BLaER1 treated with 17β-estradiol and CSF1 and Interleukin-3, amounts not matched to agents 10 nM and 100 nM (cell line): ENCODE results near the gene DNAJC30.
"Not testable (repeated sequence)": the region's sequence is repeated elsewhere in the genome, so short reads cannot be mapped to it uniquely, and the experiment has no call there.

Experiments used
- H3K27ac ChIP-seq, 11 experiments: shearing (Covaris generic); formaldehyde crosslinking; 2 replicates each; pipeline ENCODE4 v1.8.1; 2022
- H3K27me3 ChIP-seq, 11 experiments: shearing (Covaris generic); formaldehyde crosslinking; 2 replicates each; pipeline ENCODE4 v1.8.1; 2022
- H3K36me3 ChIP-seq, 11 experiments: shearing (Covaris generic); formaldehyde crosslinking; 2 replicates each; pipeline ENCODE4 v1.8.1; 2022
- H3K4me1 ChIP-seq, 10 experiments: shearing (Covaris generic); formaldehyde crosslinking; 2 replicates each; pipeline ENCODE4 v1.8.1; 2022
- H3K4me2 ChIP-seq, 11 experiments: shearing (Covaris generic); formaldehyde crosslinking; 2 replicates each; pipeline ENCODE4 v1.8.1; 2022
- H3K4me3 ChIP-seq, 10 experiments: shearing (Covaris generic); formaldehyde crosslinking; 2 replicates each; pipeline ENCODE4 v1.8.1; 2022
- H3K9ac ChIP-seq, 11 experiments: shearing (Covaris generic); formaldehyde crosslinking; 2 replicates each; pipeline ENCODE4 v1.8.1; 2022
- H3K9me3 ChIP-seq, 11 experiments: shearing (Covaris generic); formaldehyde crosslinking; replicated peaks in 1 of 11; 2 replicates each; pipeline ENCODE4 v1.8.1; 2022
- H4K20me1 ChIP-seq, 11 experiments: shearing (Covaris generic); formaldehyde crosslinking; 2 replicates each; pipeline ENCODE4 v1.8.1; 2022
- Cebpa-rat ChIP-seq, 11 experiments: shearing (Covaris generic); IDR thresholded peaks; 2 replicates each; pipeline ENCODE4 v1.8.1; 2022

Gene DNAJC30

GRCh38 chr7:73683056-73683787 lies at the start of gene DNAJC30, which contains the start of gene BUD23:
Gene DNAJC30, minus strand, starts transcription at chr7:73683453. Its CDS starts 30 bp downstream, at chr7:73683423.
Gene BUD23, plus strand, starts transcription at chr7:73683597. Its CDS starts 29 bp downstream, at chr7:73683626.
- Histone ChIP-seq H3K27ac (peak within 1 kb of the TSS; percentile 79 to 93 (median 87)), H3K36me3 (peaks cover 28 to 64% (median 43%) of the 10 kb centered on the region in 11 experiments), H3K4me3 (peak within 1 kb of the TSS; percentile 78 to 99 (median 92)), H3K9ac (peak within 1 kb of the TSS; percentile 85 to 96 (median 92)), H3K4me2 (peak within 1 kb of the TSS; percentile 95 to 99 (median 98)), H3K9me3 (no peaks in the 10 kb centered on the region), H3K4me1 (peaks cover 29 to 48% (median 41%) of the 10 kb centered on the region in 10 experiments), H3K27me3 (no peaks in the 10 kb centered on the region), H4K20me1 (peaks cover 0 to 83% (median 66%) of the 10 kb centered on the region in 11 experiments; a peak in 18 of 22 replicates)
- TF ChIP-seq Cebpa-rat (IDR thresholded peaks at IDR 0.05) = no peak

GRCh38 chr7:73732397-73732796 lies 49.1 kb upstream of the DNAJC30 start:
- H4K20me1 ChIP-seq = peaks cover 5 to 25% (median 16%) of the 10 kb centered on the region in 11 experiments; a peak in 20 of 22 replicates
- no peak overlapping the region for H3K4me3 ChIP-seq
- no peak for TF ChIP-seq Cebpa-rat (IDR thresholded peaks at IDR 0.05)
- H3K27ac ChIP-seq = no peak overlapping the region
- H3K9ac ChIP-seq = no peak overlapping the region
- no peaks in the 10 kb centered on the region for H3K27me3 ChIP-seq
- no peaks in the 10 kb centered on the region for H3K9me3 ChIP-seq
- H3K4me2 ChIP-seq = no peak overlapping the region
- peaks cover 5 to 20% (median 18%) of the 10 kb centered on the region in 11 experiments; a peak in 19 of 22 replicates for H3K36me3 ChIP-seq
- peaks cover 7 to 30% (median 18%) of the 10 kb centered on the region in 10 experiments for H3K4me1 ChIP-seq

GRCh38 chr7:73730485-73730884 lies 47.2 kb upstream of the DNAJC30 start:
- Histone ChIP-seq H3K4me3 (no peak overlapping the region), H4K20me1 (peaks cover 0 to 6% (median 4%) of the 10 kb centered on the region in 11 experiments; a peak in 8 of 22 replicates), H3K4me1 (peaks cover 6 to 15% (median 8%) of the 10 kb centered on the region in 10 experiments), H3K9ac (peak overlapping the region in 2 of 11 experiments; percentile 15 to 34; a peak in 1 of 22 replicates), H3K9me3 (no peaks in the 10 kb centered on the region), H3K27ac (no peak overlapping the region), H3K27me3 (peaks cover 0 to 4% (median 0%) of the 10 kb centered on the region in 11 experiments; a peak in 2 of 22 replicates), H3K36me3 (peaks cover 0 to 1% (median 0%) of the 10 kb centered on the region in 11 experiments; a peak in 2 of 22 replicates), H3K4me2 (no peak overlapping the region)
- no peak for TF ChIP-seq Cebpa-rat (IDR thresholded peaks at IDR 0.05)

GRCh38 chr7:73728551-73728950 lies 45.3 kb upstream of the DNAJC30 start:
- Histone ChIP-seq H3K27ac (no peak overlapping the region), H3K4me1 (peaks cover 0 to 8% (median 0%) of the 10 kb centered on the region in 10 experiments; a peak in 1 of 20 replicates), H3K36me3 (no peaks in the 10 kb centered on the region), H3K9me3 (no peaks in the 10 kb centered on the region), H4K20me1 (peaks cover 0 to 10% (median 0%) of the 10 kb centered on the region in 11 experiments; a peak in 3 of 22 replicates), H3K9ac (0 out of 22 replicates have a peak overlapping the region, but pooled peaks of 1 of the 11 experiments have one; percentile 2), H3K27me3 (peaks cover 0 to 16% (median 0%) of the 10 kb centered on the region in 11 experiments; a peak in 7 of 22 replicates), H3K4me3 (no peak overlapping the region), H3K4me2 (no peak overlapping the region)
- TF ChIP-seq Cebpa-rat (IDR thresholded peaks at IDR 0.05) = no peak

GRCh38 chr7:73727952-73728351 lies 44.7 kb upstream of the DNAJC30 start:
- Histone ChIP-seq H3K27ac (no peak overlapping the region), H3K9ac (no peak overlapping the region), H3K27me3 (peaks cover 0 to 19% (median 0%) of the 10 kb centered on the region in 11 experiments; a peak in 7 of 22 replicates), H3K4me2 (no peak overlapping the region), H3K4me1 (peaks cover 0 to 8% (median 0%) of the 10 kb centered on the region in 10 experiments; a peak in 1 of 20 replicates), H3K9me3 (no peaks in the 10 kb centered on the region), H3K4me3 (no peak overlapping the region), H3K36me3 (no peaks in the 10 kb centered on the region), H4K20me1 (peaks cover 0 to 10% (median 0%) of the 10 kb centered on the region in 11 experiments; a peak in 3 of 22 replicates)
- no peak for TF ChIP-seq Cebpa-rat (IDR thresholded peaks at IDR 0.05)

GRCh38 chr7:73726083-73726466 lies 42.8 kb upstream of the DNAJC30 start:
- Histone ChIP-seq H3K4me1 (peaks cover 0 to 15% (median 10%) of the 10 kb centered on the region in 10 experiments; a peak in 16 of 20 replicates), H3K9ac (no peak overlapping the region), H3K27ac (no peak overlapping the region), H3K4me3 (no peak overlapping the region), H3K4me2 (no peak overlapping the region), H3K9me3 (no peaks in the 10 kb centered on the region), H3K36me3 (no peaks in the 10 kb centered on the region), H3K27me3 (peaks cover 9 to 38% (median 16%) of the 10 kb centered on the region in 11 experiments; a peak in 21 of 22 replicates), H4K20me1 (peaks cover 0 to 27% (median 9%) of the 10 kb centered on the region in 11 experiments; a peak in 11 of 22 replicates)
- no peak for TF ChIP-seq Cebpa-rat (IDR thresholded peaks at IDR 0.05)

- H4K20me1 ChIP-seq = peaks cover 0 to 46% (median 16%) of the 10 kb centered on the region in 11 experiments; a peak in 19 of 22 replicates
- no peak overlapping the region for H3K9ac ChIP-seq
- TF ChIP-seq Cebpa-rat (IDR thresholded peaks at IDR 0.05) = no peak
- H3K9me3 ChIP-seq = no peaks in the 10 kb centered on the region
- H3K4me3 ChIP-seq = no peak overlapping the region
- peaks cover 6 to 36% (median 26%) of the 10 kb centered on the region in 10 experiments for H3K4me1 ChIP-seq
- H3K4me2 ChIP-seq = no peak overlapping the region
- H3K27me3 ChIP-seq = peaks cover 20 to 59% (median 33%) of the 10 kb centered on the region in 11 experiments
- H3K36me3 ChIP-seq = no peaks in the 10 kb centered on the region
- H3K27ac ChIP-seq = no peak overlapping the region
Measured at GRCh38 chr7:73723813-73724212, 40.6 kb upstream of the DNAJC30 start.

- H4K20me1 ChIP-seq = peaks cover 4 to 56% (median 26%) of the 10 kb centered on the region in 11 experiments; a peak in 21 of 22 replicates
- no peaks in the 10 kb centered on the region for H3K36me3 ChIP-seq
- H3K4me2 ChIP-seq = no peak overlapping the region
- peaks cover 27 to 68% (median 38%) of the 10 kb centered on the region in 11 experiments for H3K27me3 ChIP-seq
- TF ChIP-seq Cebpa-rat (IDR thresholded peaks at IDR 0.05) = no peak
- H3K4me3 ChIP-seq = no peak overlapping the region
- peaks cover 14 to 45% (median 36%) of the 10 kb centered on the region in 10 experiments for H3K4me1 ChIP-seq
- no peaks in the 10 kb centered on the region for H3K9me3 ChIP-seq
- H3K9ac ChIP-seq = no peak overlapping the region
- H3K27ac ChIP-seq = no peak overlapping the region
Measured at GRCh38 chr7:73722785-73723184, 39.5 kb upstream of the DNAJC30 start.

GRCh38 chr7:73722182-73722581 lies 38.9 kb upstream of the DNAJC30 start:
- H3K4me1 ChIP-seq = peaks cover 18 to 51% (median 42%) of the 10 kb centered on the region in 10 experiments
- peak overlapping the region in 6 of 11 experiments; percentile 33 to 100 (median 72); a peak in 12 of 22 replicates for H3K4me2 ChIP-seq
- H3K27ac ChIP-seq = not testable (repeated sequence)

More at GRCh38 chr7:73722182-73722581, 38.9 kb upstream of the DNAJC30 start:
- not testable (repeated sequence) for H3K36me3 ChIP-seq, H3K9ac ChIP-seq, H3K4me3 ChIP-seq, H3K9me3 ChIP-seq
- H3K27me3 ChIP-seq = peaks cover 31 to 71% (median 43%) of the 10 kb centered on the region in 11 experiments
- peaks cover 10 to 62% (median 32%) of the 10 kb centered on the region in 11 experiments; a peak in 21 of 22 replicates for H4K20me1 ChIP-seq
